Kidney (tissue), 14 donors: Measurements from ENCODE around the gene SREK1IP1. TPM values are rescaled to one million over a fixed set of nuclear protein-coding genes. Genes with fewer than 3 reads are reported as not detected.

Experiments used
- DNase-seq, 5 donors: peaks; one replicate each; pipeline ENCODE4 v3.0.0-alpha.2; 2013 to 2020
- FAIRE-seq: peaks from 2 replicates; lab custom pipeline; 2012; peaks lifted over from hg19 to GRCh38; lab: Jason Lieb, UNC
- H3K27ac ChIP-seq, 2 donors: one replicate each; pipeline ENCODE4 v1.7.0; 2013; ENCODE audit warnings: low read depth in 2 of 2, low read length in 2 of 2, inconsistent platforms in 1 of 2
- H3K27me3 ChIP-seq: one replicate; pipeline ENCODE4 v1.7.1; 2013; ENCODE audit warnings: low read length, inconsistent platforms; ENCODE audit not compliant: control insufficient read depth, insufficient read depth
- H3K36me3 ChIP-seq, 3 donors: one replicate each; pipeline versions ENCODE4 v1.7.0 to v1.7.1; 2013; ENCODE audit warnings: low read length in 3 of 3, control low read depth in 1 of 3, inconsistent platforms in 1 of 3; ENCODE audit not compliant: insufficient read depth in 3 of 3, control insufficient read depth in 2 of 3
- H3K4me1 ChIP-seq, 3 donors: one replicate each; pipeline versions ENCODE4 v1.7.0 to v1.7.1; 2013; ENCODE audit warnings: low read length in 3 of 3, inconsistent platforms in 1 of 3, low read depth in 1 of 3; ENCODE audit not compliant: control insufficient read depth in 2 of 3, insufficient read depth in 2 of 3
- H3K4me3 ChIP-seq, 3 donors: one replicate each; pipeline versions ENCODE4 v1.7.0 to v1.8.1; 2013; ENCODE audit warnings: low read length in 3 of 3, control low read depth in 1 of 3, inconsistent platforms in 1 of 3
- H3K9ac ChIP-seq, 3 donors: one replicate each; pipeline versions ENCODE4 v1.7.0 to v1.7.1; 2013; ENCODE audit warnings: low read length in 3 of 3, control low read depth in 1 of 3, inconsistent platforms in 1 of 3
- H3K9me3 ChIP-seq, 3 donors: one replicate each; pipeline versions ENCODE4 v1.7.0 to v1.7.1; 2013; ENCODE audit warnings: low read length in 3 of 3, control low read depth in 1 of 3, inconsistent platforms in 1 of 3; ENCODE audit not compliant: control insufficient read depth in 2 of 3, insufficient read depth in 1 of 3
- intact Hi-C: fragments of 100-400 bp; cut with DNase I; formaldehyde crosslinking; loops from one replicate; pipeline ENCODE4 v1.11.1; 2022
- polyA plus RNA-seq: library from polyadenylated mRNA; stranded (reverse); fragments of 350-450 nt; fragmentation: Illumina TruSeq; extraction: RNeasy Lipid Tissue Mini Kit (QIAGEN cat#74804); gene quantifications from one replicate; pipeline ENCODE4 v1.2.3, GENCODE V29; 2014; ENCODE audit warnings: low read depth, low replicate concordance; ENCODE audit not compliant: insufficient read depth
- total RNA-seq: library from RNA; stranded (reverse); fragmentation: NEBNext Ultra II Directional; extraction: Animal tissue kit (Norgen Biotek cat#: 25700); gene quantifications from one replicate; pipeline ENCODE4 v1.2.1, GENCODE V29; 2021
- TF ChIP-seq, protein P1 (sequence below): IDR thresholded peaks from 3 replicates; pipeline ENCODE4 v1.5.1; 2012; ENCODE audit warnings: mild to moderate bottlenecking, moderate library complexity, borderline replicate concordance; ENCODE audit not compliant: insufficient read depth; ENCODE audit errors: extremely low read depth
- donor health status: control.
- donor health status: control.
- donor health status: control.
- donor health status: control.
- donor health status: control.
- donor health status: DM: yes; HTN: yes; CAD: no.
- donor health status: Normal renal cell carcinoma (clear cell type).

Gene SREK1IP1
- total and polyA plus RNA-seq, 2 donors from 2014 or later = 16.8 to 21.8 TPM

DNA sequence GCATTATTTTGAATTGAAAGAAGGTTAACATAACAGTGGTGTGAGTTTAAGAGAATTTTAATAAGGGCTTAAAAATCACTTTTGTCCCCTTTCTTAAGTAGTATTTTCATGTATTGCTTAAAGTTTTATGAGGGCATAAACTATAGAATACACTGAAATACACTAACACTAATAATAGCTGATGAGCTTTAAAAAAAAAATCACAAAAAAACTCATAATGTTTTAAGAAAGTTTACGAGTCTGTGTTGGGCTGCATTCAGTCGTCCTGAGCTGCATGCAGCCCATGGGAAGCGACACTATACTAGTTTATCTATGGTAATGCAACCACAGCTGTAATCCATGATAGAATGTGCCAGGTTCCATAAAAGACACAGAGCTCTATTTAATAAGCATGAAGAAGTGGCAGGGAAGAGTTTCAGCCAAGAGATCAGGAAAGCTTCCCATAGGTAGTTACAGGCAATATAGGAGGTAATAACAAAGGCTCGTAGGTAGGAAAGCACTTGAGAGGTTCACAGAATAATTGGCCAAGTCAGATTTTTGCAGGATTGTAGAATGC is 4.5 kb downstream of the SREK1IP1 start:
- Histone ChIP-seq H3K9me3 (no peaks in the 10 kb centered on the region), H3K27me3 (no peaks in the 10 kb centered on the region), H3K4me3 (no peak overlapping the region), H3K36me3 (no peaks in the 10 kb centered on the region), H3K27ac (no peak overlapping the region), H3K9ac (no peak overlapping the region), H3K4me1 (peaks cover 6 to 13% (median 9%) of the 10 kb centered on the region in 3 donors)
- no peak for DNase-seq
- intact Hi-C loops = no loop called here
- no peak for FAIRE-seq
- TF ChIP-seq, protein P1, sequence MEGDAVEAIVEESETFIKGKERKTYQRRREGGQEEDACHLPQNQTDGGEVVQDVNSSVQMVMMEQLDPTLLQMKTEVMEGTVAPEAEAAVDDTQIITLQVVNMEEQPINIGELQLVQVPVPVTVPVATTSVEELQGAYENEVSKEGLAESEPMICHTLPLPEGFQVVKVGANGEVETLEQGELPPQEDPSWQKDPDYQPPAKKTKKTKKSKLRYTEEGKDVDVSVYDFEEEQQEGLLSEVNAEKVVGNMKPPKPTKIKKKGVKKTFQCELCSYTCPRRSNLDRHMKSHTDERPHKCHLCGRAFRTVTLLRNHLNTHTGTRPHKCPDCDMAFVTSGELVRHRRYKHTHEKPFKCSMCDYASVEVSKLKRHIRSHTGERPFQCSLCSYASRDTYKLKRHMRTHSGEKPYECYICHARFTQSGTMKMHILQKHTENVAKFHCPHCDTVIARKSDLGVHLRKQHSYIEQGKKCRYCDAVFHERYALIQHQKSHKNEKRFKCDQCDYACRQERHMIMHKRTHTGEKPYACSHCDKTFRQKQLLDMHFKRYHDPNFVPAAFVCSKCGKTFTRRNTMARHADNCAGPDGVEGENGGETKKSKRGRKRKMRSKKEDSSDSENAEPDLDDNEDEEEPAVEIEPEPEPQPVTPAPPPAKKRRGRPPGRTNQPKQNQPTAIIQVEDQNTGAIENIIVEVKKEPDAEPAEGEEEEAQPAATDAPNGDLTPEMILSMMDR = no peak

DNA sequence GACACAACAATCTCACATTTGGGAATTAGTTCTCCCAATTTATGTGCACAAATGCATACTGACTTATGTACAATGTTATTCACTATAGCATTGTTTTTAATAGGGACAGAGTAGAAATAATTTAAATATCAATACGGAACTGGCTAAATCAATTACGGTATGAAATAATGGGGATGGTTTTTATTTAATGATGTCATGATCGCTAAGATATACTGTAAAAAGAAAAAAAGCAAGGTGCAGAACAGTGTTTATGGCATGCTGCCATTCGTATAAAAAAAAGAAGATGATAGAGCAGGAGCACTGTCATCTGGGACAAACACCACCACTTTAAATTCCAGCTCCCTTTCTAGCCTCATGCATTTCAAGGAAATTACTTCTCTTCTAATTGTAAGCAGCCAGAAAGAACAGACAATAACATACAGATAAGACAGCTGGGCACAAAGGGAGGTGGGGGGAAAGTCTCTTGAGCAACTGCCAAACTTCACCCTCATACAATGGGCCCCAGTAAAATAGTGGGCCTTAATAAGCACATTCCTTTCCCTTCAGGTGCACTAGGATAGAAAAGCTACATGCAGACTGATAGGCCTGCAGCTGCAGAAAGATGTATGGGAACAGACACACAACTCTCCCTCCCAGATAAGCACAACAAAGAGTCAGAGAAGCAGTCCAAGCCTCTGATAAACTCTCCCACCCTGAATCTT is 8.4 kb downstream of the SREK1IP1 start:
- Histone ChIP-seq H3K36me3 (no peaks in the 10 kb centered on the region), H3K9me3 (no peaks in the 10 kb centered on the region), H3K9ac (no peak overlapping the region), H3K27me3 (no peaks in the 10 kb centered on the region), H3K4me1 (peaks cover 0 to 3% (median 0%) of the 10 kb centered on the region in 3 donors), H3K27ac (no peak overlapping the region), H3K4me3 (no peak overlapping the region)
- DNase-seq = no peak
- FAIRE-seq = no peak
- intact Hi-C loops = no loop called here
- TF ChIP-seq, protein P1 = no peak

DNA sequence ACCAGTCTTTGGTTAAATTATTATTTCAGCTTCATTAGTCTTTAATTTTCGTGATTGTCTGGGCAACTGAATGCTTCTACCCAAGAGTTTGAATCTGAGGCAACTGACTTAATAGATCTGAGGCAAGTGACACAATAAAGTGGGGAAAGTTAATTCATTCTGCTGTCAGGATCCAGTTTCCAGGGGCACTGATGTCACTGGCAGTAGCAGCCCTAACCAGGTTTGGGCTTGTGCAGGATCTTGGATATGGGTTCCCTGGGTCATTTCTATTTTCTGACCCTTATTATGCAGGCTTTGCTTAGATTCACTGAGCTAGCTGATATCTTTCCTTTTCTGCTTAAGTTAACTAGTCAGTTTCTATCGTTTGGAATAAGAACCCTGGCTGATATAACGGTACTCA is 9.6 kb downstream of the SREK1IP1 start:
- H3K36me3 ChIP-seq = peaks cover 0 to 1% (median 0%) of the 10 kb centered on the region in 3 donors
- no peak overlapping the region for H3K9ac ChIP-seq
- TF ChIP-seq, protein P1 = no peak
- peaks cover 0 to 3% (median 0%) of the 10 kb centered on the region in 3 donors for H3K4me1 ChIP-seq
- no peak for DNase-seq
- FAIRE-seq = no peak
- H3K27ac ChIP-seq = no peak overlapping the region
- H3K27me3 ChIP-seq = no peaks in the 10 kb centered on the region
- H3K9me3 ChIP-seq = no peaks in the 10 kb centered on the region
- H3K4me3 ChIP-seq = no peak overlapping the region
- intact Hi-C loops = no loop called here
